NK-92 (cell line): ENCODE results near the gene CAMK2N1.

ENCODE experiments used
- DNase-seq: peaks from one replicate; lab custom pipeline; 2025; ENCODE audit not compliant: unreplicated experiment; lab: John Stamatoyannopoulos, UW

The CAMK2N1 gene

GRCh38 chr1:20446796-20447195 is 39.2 kb downstream of the CAMK2N1 start:
- DNase-seq = no peak

- no peak for DNase-seq
Measured at GRCh38 chr1:20445956-20446355, 40.1 kb downstream of the CAMK2N1 start.

GRCh38 chr1:20443703-20444586 is 42.1 kb downstream of the CAMK2N1 start:
- DNase-seq = no peak

GRCh38 chr1:20442920-20443625 is 42.9 kb downstream of the CAMK2N1 start:
- DNase-seq = no peak

GRCh38 chr1:20440785-20441200 is 45.2 kb downstream of the CAMK2N1 start:
- no peak for DNase-seq

GRCh38 chr1:20439282-20439681 is 46.7 kb downstream of the CAMK2N1 start:
- DNase-seq = no peak

- no peak for DNase-seq
Measured at GRCh38 chr1:20437640-20438039, 48.4 kb downstream of the CAMK2N1 start.

- DNase-seq = no peak
Measured at GRCh38 chr1:20432891-20433290, 53.1 kb downstream of the CAMK2N1 start.
